GM19238 (cell line): Measurements from ENCODE around the gene MYL6B.

Experiments used
- DNase-seq: peaks from one replicate; pipeline ENCODE4 v3.0.0; 2011; ENCODE audit warnings: low spot score; ENCODE audit not compliant: insufficient read length

The MYL6B gene

DNA sequence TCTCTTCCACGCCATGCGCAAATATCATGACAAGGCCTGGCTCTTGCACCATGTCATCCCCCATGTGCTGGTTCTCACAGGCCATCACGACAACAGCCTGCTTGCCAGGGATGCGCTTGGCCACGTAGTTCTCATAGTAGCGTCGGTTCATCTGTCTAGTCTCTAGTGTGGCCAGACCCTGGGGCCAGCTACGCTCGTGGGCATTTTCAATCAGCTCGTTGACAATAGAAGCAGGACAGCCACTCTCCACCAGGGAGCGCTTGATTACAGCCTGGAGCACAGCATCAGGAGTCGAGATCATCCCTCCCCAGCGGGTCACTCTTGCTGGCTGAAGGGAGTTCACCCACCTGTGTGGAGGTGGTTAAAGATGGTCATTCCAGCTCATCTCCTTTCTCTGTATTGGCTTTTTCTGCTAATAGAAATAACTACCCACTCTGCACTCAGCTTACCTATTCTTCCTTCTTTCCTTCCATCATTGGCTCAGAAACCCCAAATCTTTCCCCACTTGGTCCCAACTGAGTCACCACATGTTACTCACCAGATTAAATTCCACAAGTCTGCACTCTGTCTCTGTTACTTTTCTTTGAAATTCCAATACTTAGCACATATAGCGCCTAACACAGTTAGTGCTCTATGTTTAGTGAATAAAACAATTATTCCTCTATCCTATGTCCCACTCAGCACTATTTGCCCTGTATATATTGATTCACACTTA is 54.2 kb downstream of the MYL6B start:
- DNase-seq: no peak
